ENCODE measurements around the gene POLL.
"Not testable (repeated sequence)": the region's sequence is repeated elsewhere in the genome, so short reads cannot be mapped to it uniquely, and the experiment has no call there.

The POLL gene

GRCh38 chr10:101612872-101613271 lies 24.8 kb upstream of the POLL start:
- H3K4me3 ChIP-seq (ENCODE audit: low read depth, low read length): no peak overlapping the region
- DNase-seq (ENCODE audit: low read depth): no peak

DNA sequence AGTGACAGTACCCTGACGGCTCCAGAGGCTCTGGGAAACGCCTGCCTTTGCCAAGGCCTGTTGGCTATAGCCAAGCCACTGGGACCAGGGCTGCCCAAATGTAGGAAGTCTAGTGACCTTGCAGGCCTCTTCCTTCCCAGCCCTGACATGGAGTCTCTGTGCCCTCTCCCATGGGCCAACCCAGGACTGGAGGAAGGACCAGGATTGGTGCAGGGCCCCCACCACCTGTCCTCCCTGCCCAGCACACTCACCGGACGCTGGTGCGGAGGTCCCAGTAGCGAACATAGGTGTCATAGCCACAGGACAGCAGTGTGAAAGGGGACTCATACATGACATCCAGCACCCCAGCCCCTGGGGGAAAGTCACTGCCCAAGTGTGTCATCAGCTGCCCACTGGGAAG lies 24.0 kb upstream of the POLL start:
- H3K4me3 ChIP-seq (ENCODE audit: low read depth, low read length): no peak overlapping the region
- DNase-seq (ENCODE audit: low read depth): no peak

GRCh38 chr10:101611096-101611905 lies 23.2 kb upstream of the POLL start:
- no peak for DNase-seq (ENCODE audit: low read depth)

DNA sequence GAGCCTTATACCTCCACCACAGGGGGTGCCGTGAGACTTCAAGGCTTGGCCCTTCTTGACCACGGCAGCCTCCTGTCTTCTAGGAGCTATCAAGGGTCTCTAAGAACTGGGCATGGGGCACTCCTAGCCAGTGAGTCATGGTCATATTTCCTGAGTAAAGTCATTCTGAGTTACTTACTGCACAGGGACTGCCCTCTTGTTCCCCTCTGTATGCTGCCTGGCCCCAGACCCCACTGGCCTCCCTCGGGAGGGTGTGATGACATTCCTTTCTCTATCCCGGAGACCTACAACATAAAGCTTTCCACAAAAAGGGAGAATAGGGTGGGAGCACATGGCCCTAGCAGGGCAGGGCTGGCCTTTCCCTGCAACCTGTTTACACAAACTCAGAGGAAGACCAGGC lies 21.4 kb upstream of the POLL start:
- DNase-seq (ENCODE audit: low read depth): no peak
- no peak overlapping the region for H3K4me3 ChIP-seq (ENCODE audit: low read depth, low read length)

More at GRCh38 chr10:101611096-101611905, 23.2 kb upstream of the POLL start:
- H3K4me3 ChIP-seq (ENCODE audit: low read depth, low read length): no peak overlapping the region

DNA sequence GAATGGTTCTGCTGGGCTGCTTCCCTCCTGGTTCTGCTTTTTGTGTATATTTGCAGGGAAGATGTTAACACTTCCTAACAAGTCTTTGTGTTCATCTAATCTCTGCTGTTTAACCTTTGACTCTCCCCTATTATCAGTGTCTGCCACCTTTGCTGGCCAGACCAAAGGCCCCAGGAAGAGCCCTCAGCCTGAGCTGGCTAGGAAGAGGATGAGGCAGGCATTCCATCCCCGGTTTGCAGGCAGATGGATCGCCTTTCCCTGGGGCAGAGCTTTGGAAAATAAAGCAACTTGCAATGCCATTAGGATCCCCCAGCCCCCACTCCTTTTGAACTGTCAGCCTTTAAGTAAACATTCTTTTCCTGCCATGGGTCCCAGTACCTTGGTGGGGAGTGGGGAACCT lies 19.1 kb upstream of the POLL start:
- no peak overlapping the region for H3K4me3 ChIP-seq (ENCODE audit: low read depth, low read length)
- DNase-seq (ENCODE audit: low read depth): no peak

- no peak overlapping the region for H3K4me3 ChIP-seq (ENCODE audit: low read depth, low read length)
- no peak for DNase-seq (ENCODE audit: low read depth)
Measured at GRCh38 chr10:101602761-101603398, 14.8 kb upstream of the POLL start.

DNA sequence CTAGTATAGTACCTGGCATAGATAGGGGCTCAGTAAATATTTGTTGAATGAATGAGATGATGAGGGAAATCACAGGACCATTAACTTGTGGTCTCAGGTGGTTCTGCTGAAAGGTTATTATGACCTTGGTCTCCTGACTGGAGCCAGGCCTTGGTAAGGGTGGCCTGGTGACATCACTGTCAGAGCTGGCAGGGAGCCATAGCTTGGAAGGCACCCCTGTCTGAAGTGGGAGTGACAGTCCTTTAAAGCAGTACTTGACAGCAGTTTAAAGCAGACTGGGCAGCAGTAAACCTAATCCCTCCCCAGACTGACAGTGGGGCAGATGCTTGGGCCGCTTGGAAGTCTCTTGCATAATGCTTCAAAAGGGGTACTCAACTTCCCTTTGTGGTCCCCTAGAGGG lies 13.5 kb upstream of the POLL start:
- no peak for DNase-seq (ENCODE audit: low read depth)

DNA sequence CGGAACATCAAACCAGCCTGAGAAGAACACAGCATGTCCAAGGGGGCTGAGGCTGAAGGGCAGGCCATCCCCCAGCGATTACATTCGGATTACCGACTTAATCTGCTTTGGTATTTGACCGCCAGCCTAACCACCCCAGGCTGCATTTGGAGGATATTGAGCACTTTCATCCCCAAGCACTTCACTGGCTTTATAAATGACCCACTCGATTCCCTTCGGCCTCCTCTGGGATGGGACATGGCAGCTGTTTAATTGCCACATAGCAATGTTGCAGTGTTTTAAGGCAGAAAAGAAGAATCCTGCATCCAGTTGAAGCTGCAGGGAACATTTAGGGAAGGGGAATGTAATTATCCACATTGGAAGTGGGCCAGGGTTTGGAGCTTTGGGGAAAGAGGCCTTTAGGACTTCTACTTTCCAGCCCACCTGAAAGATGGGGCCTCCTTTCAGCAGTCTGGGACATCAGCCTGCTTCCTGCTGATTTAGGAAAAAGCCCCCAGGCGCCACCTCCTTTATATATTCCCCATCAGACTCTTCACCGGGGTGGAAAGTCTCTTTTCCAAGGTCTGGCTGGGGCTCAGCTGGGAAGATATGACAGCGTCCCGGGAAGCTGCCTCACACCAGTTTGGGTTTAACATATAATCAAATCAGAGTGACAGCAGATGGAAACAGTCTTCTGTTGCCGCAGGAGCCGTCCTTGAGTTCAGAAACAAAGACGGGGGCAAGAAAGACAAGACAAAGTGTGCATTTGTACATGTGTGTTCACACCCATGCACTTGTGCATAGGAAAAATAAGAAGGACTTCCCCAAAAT lies 9.2 kb upstream of the POLL start:
- no peak for DNase-seq (ENCODE audit: low read depth)
- H3K4me3 ChIP-seq (ENCODE audit: low read depth, low read length): no peak overlapping the region

More for the DNA sequence above, 13.5 kb upstream of the POLL start:
- no peak overlapping the region for H3K4me3 ChIP-seq (ENCODE audit: low read depth, low read length)

GRCh38 chr10:101595591-101596433 lies 7.8 kb upstream of the POLL start:
- no peak overlapping the region for H3K4me3 ChIP-seq (ENCODE audit: low read depth, low read length)
- peak; percentile 41 for DNase-seq (ENCODE audit: low read depth)

DNA sequence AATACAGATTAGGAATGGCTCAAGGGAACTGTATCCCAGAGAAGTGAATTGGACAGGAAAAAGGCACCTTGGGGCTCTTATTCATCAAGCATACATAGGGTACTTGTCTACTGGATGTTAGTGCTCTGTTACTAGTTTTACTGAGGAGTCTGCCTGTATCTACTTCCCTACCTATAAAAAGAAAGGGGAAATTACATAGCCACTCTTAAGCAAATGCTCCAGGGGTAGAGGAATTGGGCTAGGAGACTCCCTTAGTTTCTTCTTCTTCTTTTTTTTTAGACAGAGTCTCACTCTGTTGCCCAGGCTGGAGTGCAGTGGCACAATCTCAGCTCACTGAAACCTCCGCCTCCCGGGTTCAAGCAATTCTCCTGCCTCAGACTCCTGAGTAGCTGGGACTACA lies 5.3 kb upstream of the POLL start:
- not testable (repeated sequence) for DNase-seq (ENCODE audit: low read depth); H3K4me3 ChIP-seq (ENCODE audit: low read depth, low read length)

- peak overlapping the region; percentile 88 for H3K4me3 ChIP-seq (ENCODE audit: low read depth, low read length)
- no peak for DNase-seq (ENCODE audit: low read depth)
Measured at GRCh38 chr10:101588879-101589278, 822 bp upstream of the POLL start.

DNA sequence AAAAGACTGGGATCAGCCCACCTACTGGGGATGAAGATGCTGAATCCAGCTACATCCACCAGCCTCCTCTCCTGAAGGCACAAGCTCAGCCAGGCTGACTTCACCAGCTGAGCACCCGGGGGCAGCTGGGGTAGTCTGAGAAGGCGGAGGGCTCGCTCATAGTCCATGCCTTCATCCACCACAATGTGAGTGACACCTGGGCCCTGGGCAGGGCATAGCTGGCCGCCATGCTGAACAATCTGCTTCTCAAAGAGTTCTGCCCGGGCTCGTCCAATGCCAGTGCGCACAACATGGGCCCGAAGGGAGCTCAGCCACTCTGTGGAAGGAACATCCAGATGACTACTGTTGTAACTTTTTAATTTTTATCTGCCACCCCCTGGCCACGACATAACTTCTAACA lies 2.2 kb downstream of the POLL start:
- no peak overlapping the region for H3K4me3 ChIP-seq (ENCODE audit: low read depth, low read length)

GRCh38 chr10:101580486-101581399 lies 7.3 kb downstream of the POLL start:
- no peak overlapping the region for H3K4me3 ChIP-seq (ENCODE audit: low read depth, low read length)
- DNase-seq (ENCODE audit: low read depth): no peak

More for the DNA sequence above, 2.2 kb downstream of the POLL start:
- no peak for DNase-seq (ENCODE audit: low read depth)

DNA sequence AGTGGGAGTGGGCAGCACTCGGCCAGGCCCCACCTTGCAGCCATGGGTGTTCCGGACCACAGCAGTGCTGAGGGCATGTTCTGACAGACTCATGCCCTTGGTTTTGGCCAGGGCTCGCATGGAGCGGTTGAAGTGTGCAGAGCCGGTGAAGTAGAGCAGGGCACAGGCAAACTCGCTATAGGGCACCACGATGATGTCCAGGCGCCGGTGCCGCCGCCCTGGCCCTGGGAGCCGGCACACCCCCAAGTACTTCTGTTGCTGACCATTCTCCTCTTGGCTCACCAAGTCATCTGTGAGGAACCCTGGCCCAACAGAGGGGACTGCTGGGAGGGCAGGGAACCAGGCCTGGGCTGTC lies 8.6 kb downstream of the POLL start:
- H3K4me3 ChIP-seq (ENCODE audit: low read depth, low read length): no peak overlapping the region

DNA sequence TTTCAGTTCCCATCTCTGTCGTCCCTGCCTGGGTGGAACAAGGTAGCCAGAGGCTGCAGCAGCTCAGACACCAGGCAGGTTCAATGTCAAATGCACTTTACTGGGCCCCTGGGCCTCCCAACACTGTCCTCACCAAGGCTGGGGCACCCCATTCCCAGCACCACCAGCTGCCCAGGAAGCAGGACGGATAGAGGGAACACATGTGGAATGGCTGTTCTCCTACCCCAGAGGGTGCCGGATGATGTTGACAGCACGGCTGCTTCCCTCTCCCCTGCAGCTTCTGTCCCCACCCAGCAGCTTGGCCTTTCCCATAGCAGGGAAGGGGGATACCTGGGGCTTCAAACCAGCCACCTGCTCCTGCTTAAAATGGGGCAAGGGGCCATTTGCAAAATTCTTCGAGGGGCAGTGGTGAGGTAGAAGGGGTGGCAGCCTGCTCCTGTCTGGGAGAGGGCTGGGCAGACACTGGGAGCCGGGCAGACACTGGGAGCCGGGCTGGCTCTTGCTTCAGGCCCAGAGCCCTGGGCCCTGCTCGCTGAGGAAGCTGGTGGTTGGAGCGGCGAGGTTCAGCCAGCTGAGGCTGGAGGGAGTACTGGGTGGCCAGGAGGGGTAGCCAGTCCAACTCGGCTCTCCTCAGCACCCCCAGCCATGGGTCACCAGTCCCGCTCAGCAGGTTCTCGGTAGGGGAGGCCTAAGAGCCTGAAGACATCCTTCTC lies 9.1 kb downstream of the POLL start:
- H3K4me3 ChIP-seq (ENCODE audit: low read depth, low read length): no peak overlapping the region

More for the DNA sequence above, 8.6 kb downstream of the POLL start:
- DNase-seq (ENCODE audit: low read depth): no peak

DNA sequence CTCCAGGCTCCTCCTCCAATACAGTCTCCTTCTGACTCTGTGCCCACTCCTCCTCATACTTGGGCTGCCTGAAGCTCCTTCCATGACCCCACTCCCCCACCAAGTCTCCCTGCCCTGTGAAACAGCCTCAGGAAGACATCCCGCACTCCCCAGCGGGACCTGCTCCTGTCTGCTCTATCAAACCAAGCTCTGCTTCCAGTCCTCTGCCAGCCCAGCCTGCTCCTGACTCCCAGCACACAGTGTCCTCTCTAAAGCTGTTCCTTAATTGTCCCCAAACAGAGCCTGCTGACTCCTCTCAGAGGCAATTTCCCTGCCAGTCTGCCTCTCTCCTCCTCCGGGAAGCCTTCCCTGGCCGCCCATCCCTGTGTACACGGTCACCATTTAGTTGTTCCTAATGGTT lies 9.9 kb downstream of the POLL start:
- DNase-seq (ENCODE audit: low read depth): no peak

More for the DNA sequence above, 9.1 kb downstream of the POLL start:
- DNase-seq (ENCODE audit: low read depth): no peak

DNA sequence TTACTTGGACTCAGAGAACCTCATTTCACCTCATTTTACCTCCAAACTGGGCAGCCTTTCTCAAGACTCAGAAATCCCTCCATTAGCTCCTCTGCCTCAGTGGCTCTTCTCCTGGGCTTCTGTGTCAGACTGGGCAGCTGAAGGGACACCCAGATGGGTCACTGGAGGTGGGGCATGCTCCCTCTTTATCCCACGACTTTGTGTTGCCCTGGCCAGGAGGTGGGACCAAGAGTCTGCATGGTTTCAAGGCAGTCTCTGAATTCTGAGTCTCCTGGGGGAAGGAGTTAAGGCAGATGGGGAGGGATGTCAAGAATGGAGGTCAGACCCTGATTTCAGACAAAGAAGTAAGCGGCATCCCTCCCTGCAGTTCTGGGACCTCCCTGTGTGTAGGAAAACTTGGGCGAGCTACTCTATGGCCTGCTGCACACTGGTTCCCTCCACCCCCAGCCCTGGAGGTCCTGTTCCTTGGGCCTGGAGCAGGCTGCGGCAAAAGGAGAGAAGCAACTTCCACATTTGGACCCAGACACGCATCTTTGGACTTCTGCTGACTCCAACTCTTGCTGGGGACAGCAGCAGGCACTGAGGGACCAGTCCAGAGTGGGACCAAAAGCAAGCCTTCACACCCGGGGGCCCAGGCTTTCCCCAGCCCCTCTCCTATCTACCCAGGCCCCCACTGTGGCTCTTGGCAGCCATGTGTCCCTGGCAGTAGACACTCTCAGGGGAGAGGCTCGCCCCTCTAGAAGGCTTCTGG lies 10.8 kb downstream of the POLL start:
- no peak for DNase-seq (ENCODE audit: low read depth)
- H3K4me3 ChIP-seq (ENCODE audit: low read depth, low read length): no peak overlapping the region

More for the DNA sequence above, 9.9 kb downstream of the POLL start:
- H3K4me3 ChIP-seq (ENCODE audit: low read depth, low read length): no peak overlapping the region
